K562 (cell line): Measurements from ENCODE around the gene TCF4.

Source experiments
- GABPA ChIP-seq: fragments of 200-800 bp; sonication (Bioruptor generic); conservative IDR thresholded peaks from 2 replicates; pipeline ENCODE4 v1.6.1; 2016; ENCODE audit warnings: low read depth, missing genetic modification characterization, missing compliant biosample characterization
- SMC3 ChIP-seq: conservative IDR thresholded peaks from 2 replicates; pipeline ENCODE4 v1.6.1; 2011; ENCODE audit warnings: low read depth, low read length, improper control_type of control experiment; ENCODE audit not compliant: insufficient read depth
- SREBF1 ChIP-seq: fragments of 150-350 bp; IDR thresholded peaks from 2 replicates; pipeline ENCODE4 v1.6.1; 2014; ENCODE audit warnings: antibody characterized with exemption, low read depth, low read length, borderline replicate concordance
- ZNF121 ChIP-seq: sonication (generic); formaldehyde crosslinking; conservative IDR thresholded peaks from 2 replicates; pipeline ENCODE4 v1.8.0; 2022; ENCODE audit warnings: missing genetic modification reagents
- TF ChIP-seq, protein P1 (sequence below), 3 experiments: IDR thresholded peaks in 2 of 3; conservative IDR thresholded peaks in 1 of 3; 2 replicates each; pipeline ENCODE4 v1.5.1; 2011 to 2012; ENCODE audit warnings: low read length in 3 of 3, mild to moderate bottlenecking in 3 of 3, control low read depth in 2 of 3, improper control_type of control experiment in 1 of 3, inconsistent platforms in 1 of 3, low read depth in 1 of 3, mixed read lengths in 1 of 3, moderate library complexity in 1 of 3; ENCODE audit not compliant: insufficient read depth in 2 of 3

DNA sequence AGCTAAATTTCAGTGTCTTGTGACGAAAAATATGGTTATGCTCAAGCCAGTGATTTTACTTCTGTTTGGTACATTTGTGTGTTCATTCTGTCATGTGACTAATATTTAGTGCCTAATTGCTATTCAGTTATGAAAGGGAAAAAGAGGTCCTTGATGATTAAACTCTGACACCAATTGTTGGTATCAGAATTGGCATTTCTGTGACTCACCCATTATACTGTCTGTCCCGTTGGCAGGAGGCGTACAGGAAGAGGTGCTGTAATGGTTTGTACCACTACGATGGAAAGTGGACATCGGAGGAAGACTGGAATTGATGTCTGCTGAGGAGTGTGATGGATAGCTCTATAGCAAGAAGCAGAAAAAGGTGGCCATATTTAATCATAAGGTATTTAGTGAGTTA, 318.4 kb downstream of the TCF4 start:
- TF ChIP-seq SREBF1 (no peak), ZNF121 (CRISPR knock-in tag) (no peak), GABPA (tag) (no peak), SMC3 (no peak)
- TF ChIP-seq, protein P1, sequence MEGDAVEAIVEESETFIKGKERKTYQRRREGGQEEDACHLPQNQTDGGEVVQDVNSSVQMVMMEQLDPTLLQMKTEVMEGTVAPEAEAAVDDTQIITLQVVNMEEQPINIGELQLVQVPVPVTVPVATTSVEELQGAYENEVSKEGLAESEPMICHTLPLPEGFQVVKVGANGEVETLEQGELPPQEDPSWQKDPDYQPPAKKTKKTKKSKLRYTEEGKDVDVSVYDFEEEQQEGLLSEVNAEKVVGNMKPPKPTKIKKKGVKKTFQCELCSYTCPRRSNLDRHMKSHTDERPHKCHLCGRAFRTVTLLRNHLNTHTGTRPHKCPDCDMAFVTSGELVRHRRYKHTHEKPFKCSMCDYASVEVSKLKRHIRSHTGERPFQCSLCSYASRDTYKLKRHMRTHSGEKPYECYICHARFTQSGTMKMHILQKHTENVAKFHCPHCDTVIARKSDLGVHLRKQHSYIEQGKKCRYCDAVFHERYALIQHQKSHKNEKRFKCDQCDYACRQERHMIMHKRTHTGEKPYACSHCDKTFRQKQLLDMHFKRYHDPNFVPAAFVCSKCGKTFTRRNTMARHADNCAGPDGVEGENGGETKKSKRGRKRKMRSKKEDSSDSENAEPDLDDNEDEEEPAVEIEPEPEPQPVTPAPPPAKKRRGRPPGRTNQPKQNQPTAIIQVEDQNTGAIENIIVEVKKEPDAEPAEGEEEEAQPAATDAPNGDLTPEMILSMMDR (IDR thresholded peaks at IDR 0.05 in 2 of 3, conservative IDR thresholded peaks at IDR 0.05 in 1 of 3; ENCODE audit: insufficient read depth in 2 of 3, low read depth in 1 of 3, low read length in 3 of 3), result no peak
